ENCODE measurements around the gene ACTR1A. TPM values are rescaled to one million over a fixed set of nuclear protein-coding genes. Genes with fewer than 3 reads are reported as not detected.

Gene ACTR1A
- total and polyA plus RNA-seq, 9 of the 15 experiments (the other 6 are each of a cell fraction or from before 2014, with no cell fraction given): 36.3 to 77.2 (median 49.6) TPM

GRCh38 chr10:102455893-102456471, 46.5 kb downstream of the ACTR1A start (continued):
- peak; percentile 15; the same call in 1 of the 2 replicates for TF ChIP-seq VEZF1 (CRISPR knock-in tag; IDR thresholded peaks at IDR 0.05)
- TF ChIP-seq TEAD2 (tag; IDR thresholded peaks at IDR 0.05): no peak
- no peak for TF ChIP-seq ETV5 (CRISPR knock-in tag; IDR thresholded peaks at IDR 0.05; ENCODE audit: low read depth)
- TF ChIP-seq MECOM (CRISPR knock-in tag; IDR thresholded peaks at IDR 0.05): no peak
- TF ChIP-seq FOXJ3 (CRISPR knock-in tag; IDR thresholded peaks at IDR 0.05): no peak
- TF ChIP-seq HNRNPK (IDR thresholded peaks at IDR 0.05; ENCODE audit: low read depth, low read length, poor library complexity, severe bottlenecking): no peak
- TF ChIP-seq ZNF75A (CRISPR knock-in tag; IDR thresholded peaks at IDR 0.05): no peak
- TF ChIP-seq GATAD2A (IDR thresholded peaks at IDR 0.05): no peak
- peak; percentile 35; the same call in 1 of the 2 replicates for TF ChIP-seq ETV1 (tag; conservative IDR thresholded peaks at IDR 0.05; ENCODE audit: low read depth)
- TF ChIP-seq IRF2 (CRISPR knock-in tag; IDR thresholded peaks at IDR 0.05): no peak
- peak; percentile 78; the same call in 1 of the 2 replicates for TF ChIP-seq LEF1 (IDR thresholded peaks at IDR 0.05)
- TF ChIP-seq TSC22D4 (tag; IDR thresholded peaks at IDR 0.05): no peak
- no peak; the same call in 1 of the 2 replicates for TF ChIP-seq GMEB1 (CRISPR knock-in tag; IDR thresholded peaks at IDR 0.05)
- no peak for TF ChIP-seq E4F1 (CRISPR knock-in tag; IDR thresholded peaks at IDR 0.05; ENCODE audit: borderline replicate concordance)
- TF ChIP-seq FOS (IDR thresholded peaks at IDR 0.05; ENCODE audit: extremely low read depth, insufficient read length): peak; percentile 41
- peak; percentile 88 for TF ChIP-seq CTBP1 (IDR thresholded peaks at IDR 0.05; ENCODE audit: borderline replicate concordance)
- no peak for TF ChIP-seq USF1 (CRISPR knock-in tag; IDR thresholded peaks at IDR 0.05)
- TF ChIP-seq RBM17 (IDR thresholded peaks at IDR 0.05; ENCODE audit: borderline replicate concordance, low read depth, low read length): no peak
- TF ChIP-seq MAX (CRISPR knock-in tag; IDR thresholded peaks at IDR 0.05): no peak
- TF ChIP-seq ZBTB8A (IDR thresholded peaks at IDR 0.05; ENCODE audit: partially characterized antibody): no peak
- peak; percentile 54; the same call in 1 of the 2 replicates for TF ChIP-seq GABPA (tag; conservative IDR thresholded peaks at IDR 0.05; ENCODE audit: low read depth)
- TF ChIP-seq GABPB1 (CRISPR knock-in tag; IDR thresholded peaks at IDR 0.05): 0 out of 2 replicates have a peak, but pooled peaks have one; percentile 30
